Measurements from ENCODE around the gene AVPR2.

GRCh38 chrX:153948002-153948466 lies 43.6 kb downstream of the AVPR2 start:
- no peak for TF ChIP-seq CTCF (conservative IDR thresholded peaks at IDR 0.05 in 1 of 2, IDR thresholded peaks at IDR 0.05 in 1 of 2; ENCODE audit: low read depth in 1 of 2, low read length in 2 of 2)
- no peak for TF ChIP-seq EZH2 (IDR thresholded peaks at IDR 0.05; ENCODE audit: low read length, missing control alignments)

Data from fibroblast of lung (primary cell).